GM19240 (cell line): Measurements from ENCODE around the gene CR2.
"Not testable (repeated sequence)": the region's sequence is repeated elsewhere in the genome, so short reads cannot be mapped to it uniquely, and the experiment has no call there.

Experiments used
- DNase-seq: peaks from one replicate; pipeline ENCODE4 v3.0.0; 2011; ENCODE audit warnings: low spot score; ENCODE audit not compliant: insufficient read length

CR2 gene

GRCh38 chr1:207503950-207504349, 49.8 kb downstream of the CR2 start:
- DNase-seq, result no peak

DNA sequence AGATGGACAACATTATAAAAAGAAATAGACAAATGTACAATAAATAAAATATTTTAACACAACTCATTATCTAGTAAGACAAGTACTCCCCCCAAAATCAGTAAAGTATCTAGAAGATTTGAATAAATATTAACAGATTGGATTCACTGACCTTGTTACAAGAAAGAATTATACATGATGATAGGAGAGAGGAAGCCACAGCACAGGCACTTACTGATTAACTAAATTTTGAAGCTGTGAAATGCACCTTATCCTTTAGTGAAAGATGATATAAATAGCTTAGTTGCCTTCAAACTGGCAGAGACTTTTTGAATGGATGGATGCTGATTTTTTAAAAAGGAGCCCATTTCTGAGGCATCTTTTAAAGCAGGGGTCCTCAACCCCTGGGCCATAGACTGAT, 50.3 kb downstream of the CR2 start:
- DNase-seq, result no peak

- no peak for DNase-seq
Observed at GRCh38 chr1:207510444-207510843, 56.3 kb downstream of the CR2 start.

DNA sequence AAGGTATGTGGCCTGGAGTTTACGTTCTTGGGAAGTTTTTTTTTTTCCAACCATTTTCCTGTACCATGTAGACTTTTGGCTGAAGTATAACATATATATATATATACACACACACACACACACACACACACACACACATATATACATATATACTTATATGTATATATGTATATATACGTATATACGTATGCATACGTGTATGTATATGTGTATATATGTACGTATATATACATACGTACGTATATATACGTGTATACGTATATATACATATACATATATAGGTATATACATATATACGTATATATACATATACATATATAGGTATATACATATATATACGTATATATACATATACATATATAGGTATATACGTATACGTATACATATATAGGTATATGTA, 60.8 kb downstream of the CR2 start:
- no peak for DNase-seq

DNA sequence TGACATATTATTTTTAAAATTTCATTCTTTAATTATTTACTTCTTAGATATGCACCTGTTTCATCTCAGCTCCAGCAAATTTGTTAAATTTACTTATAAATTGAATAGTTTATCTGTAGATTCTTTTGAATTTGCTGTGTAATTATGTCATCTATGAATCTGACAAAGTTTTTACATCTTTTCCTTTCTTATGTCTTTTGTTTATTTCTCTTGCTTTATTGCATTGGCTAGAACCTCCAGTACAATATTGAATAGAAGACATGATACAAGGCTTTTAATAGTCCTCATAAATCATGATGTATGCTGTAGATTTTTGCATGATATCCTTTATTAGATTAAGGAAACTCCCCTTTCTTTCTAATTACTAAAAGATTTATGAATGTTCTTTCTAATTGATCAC, 62.6 kb downstream of the CR2 start:
- no peak for DNase-seq

DNA sequence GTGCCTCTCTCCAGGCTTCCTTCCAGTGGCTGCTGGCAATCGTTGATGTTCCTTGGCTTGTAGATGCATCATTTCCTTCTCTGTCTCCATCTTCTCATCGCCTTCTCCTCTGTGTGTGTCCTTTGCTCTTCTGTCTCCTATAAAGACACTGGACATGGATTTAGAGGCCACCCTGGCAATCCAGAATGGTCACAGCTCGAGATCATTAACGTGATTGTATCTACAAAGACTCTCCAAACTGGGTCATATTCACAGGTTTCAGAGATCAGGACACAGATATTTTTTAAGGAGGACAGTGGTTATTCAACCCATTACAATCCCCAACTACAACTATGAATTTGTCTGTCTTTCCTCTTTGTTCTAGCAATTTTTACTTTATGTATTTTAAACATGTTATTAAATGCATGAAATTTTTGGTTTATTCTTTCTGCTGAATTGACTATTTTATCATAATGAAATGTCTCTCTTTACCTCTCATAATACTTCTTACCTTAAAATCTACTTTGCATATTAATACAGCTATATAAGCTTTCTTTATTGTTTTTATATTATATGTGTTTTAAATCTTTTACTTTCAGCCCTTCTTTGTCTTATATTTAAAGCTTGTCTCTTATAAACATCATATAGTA, 64.6 kb downstream of the CR2 start:
- no peak for DNase-seq

- no peak for DNase-seq
Observed at GRCh38 chr1:207519505-207520399, 65.6 kb downstream of the CR2 start.

DNA sequence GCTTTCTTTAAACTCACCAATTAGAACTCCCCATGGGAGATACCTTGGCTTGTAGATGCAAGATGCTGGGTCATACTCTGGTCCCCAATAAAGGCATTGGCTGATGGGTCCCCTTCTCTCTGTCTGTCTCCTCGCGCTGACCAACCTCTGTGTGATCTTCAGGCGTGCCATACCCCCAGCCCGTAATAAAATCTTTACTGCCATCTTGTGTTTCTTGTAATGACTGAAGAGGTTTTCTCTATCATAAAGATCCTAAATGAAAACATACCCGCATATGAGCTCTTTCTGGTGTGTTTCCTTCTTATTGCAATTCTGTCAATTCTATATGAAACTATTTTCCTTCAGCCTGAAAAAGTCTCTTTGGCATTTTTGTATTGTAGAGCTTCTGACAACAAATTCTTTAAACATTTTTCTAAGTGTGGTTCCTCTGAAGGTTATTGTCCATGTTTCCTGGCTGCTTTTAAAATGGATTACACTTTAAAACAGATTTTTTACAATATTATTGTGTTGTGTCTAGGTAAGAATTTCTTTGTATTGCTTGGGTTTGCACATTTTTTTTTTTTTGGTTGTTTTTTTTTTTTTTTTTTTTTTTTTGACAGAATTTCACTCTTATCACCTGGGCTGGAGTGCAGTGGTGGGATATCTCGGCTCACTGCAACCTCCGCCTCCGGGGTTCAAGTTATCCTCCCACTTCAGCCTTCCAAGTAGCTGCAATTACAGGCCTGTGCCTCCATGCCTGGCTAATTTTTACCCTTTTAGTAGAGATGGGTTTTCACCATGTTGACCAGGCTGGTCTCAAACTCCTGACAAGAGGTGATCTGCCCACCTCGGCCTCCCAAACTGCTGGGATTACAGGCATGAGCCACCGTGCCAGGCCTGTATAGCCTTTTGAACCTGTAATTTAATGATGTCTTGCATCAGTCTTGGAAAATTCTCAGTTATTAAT, 66.5 kb downstream of the CR2 start:
- DNase-seq, result not testable (repeated sequence)

GRCh38 chr1:207525239-207525638, 71.1 kb downstream of the CR2 start:
- not testable (repeated sequence) for DNase-seq

DNA sequence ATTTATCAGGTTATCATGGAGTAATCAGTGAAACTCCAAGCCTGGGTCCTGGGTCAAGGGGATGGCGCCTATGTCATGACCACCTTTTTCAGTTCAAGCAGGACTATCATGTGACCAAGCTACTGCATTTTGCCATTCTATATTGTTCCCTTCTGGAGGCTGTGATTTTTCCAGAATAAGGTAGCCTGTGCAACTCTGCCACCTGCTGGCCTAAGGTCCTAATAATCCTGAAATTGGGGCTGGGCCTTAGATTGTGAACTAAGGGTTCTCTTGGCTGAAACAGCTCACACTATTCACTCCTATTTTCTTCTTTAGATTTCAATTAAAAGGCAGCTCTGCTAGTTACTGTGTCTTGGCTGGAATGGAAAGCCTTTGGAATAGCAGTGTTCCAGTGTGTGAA, 74.3 kb downstream of the CR2 start:
- not testable (repeated sequence) for DNase-seq

DNA sequence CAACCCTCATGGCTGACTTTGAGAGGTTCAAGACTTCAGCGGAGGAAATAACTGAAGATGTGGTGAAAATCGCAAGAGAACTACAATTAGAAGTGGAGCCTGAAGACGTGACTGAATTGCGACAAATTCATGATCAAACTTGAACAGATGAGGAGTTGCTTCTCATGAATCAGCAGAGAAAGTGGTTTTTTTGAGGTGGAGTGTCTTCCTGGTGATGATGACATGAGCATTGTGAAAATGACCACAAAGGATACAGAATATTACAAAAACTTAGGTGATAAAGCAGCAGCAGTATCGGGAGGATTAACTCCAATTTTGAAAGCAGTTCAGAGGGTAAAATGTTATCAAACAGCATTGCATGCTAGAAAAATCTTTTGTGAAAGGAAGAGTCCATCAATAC, 82.1 kb downstream of the CR2 start:
- not testable (repeated sequence) for DNase-seq
